OCI-LY3 (cell line): ENCODE results near the gene SERINC5.

Experiments
- H2AFZ ChIP-seq: fragments of 200-600, 300-600 bp; shearing (Covaris generic); 2 replicates; pipeline ENCODE4 v1.6.0; 2014; ENCODE audit warnings: antibody characterized with exemption, low read depth, low read length
- H3K27ac ChIP-seq: fragments of 200-600, 300-600 bp; sonication (generic); 2 replicates; pipeline ENCODE4 v1.5.1; 2014; ENCODE audit warnings: mild to moderate bottlenecking, low read length, moderate library complexity, mixed read lengths
- H3K27me3 ChIP-seq: fragments of 200-600, 300-600 bp; sonication (generic); 2 replicates; pipeline ENCODE4 v1.6.1; 2014; ENCODE audit warnings: low read depth, low read length, mixed read lengths
- H3K36me3 ChIP-seq: fragments of 200-600, 300-600 bp; sonication (generic); replicated peaks from 2 replicates; pipeline ENCODE3; 2014; ENCODE audit warnings: low read depth, low read length, mixed read lengths
- H3K4me1 ChIP-seq: fragments of 300-600, 200-600 bp; sonication (generic); 2 replicates; pipeline ENCODE4 v1.6.1; 2014; ENCODE audit warnings: low read length, mixed read lengths
- H3K4me2 ChIP-seq: fragments of 200-600, 300-600 bp; sonication (generic); 2 replicates; pipeline ENCODE4 v1.6.1; 2014; ENCODE audit warnings: low read length, mixed read lengths
- H3K4me3 ChIP-seq: fragments of 300-600, 200-600 bp; sonication (generic); 2 replicates; pipeline ENCODE4 v1.5.1; 2014; ENCODE audit warnings: antibody characterized with exemption, mild to moderate bottlenecking, low read length, moderate library complexity
- H3K79me2 ChIP-seq: fragments of 300-600, 200-600 bp; shearing (Covaris generic); 2 replicates; pipeline ENCODE4 v1.6.1; 2014; ENCODE audit warnings: mild to moderate bottlenecking, low read length, mixed read lengths
- H3K9ac ChIP-seq: fragments of 300-600, 200-600 bp; shearing (Covaris generic); 2 replicates; pipeline ENCODE4 v1.6.0; 2014; ENCODE audit warnings: mild to moderate bottlenecking, low read length, moderate library complexity
- H3K9me3 ChIP-seq: fragments of 200-600, 300-600 bp; shearing (Covaris generic); 2 replicates; pipeline ENCODE4 v1.6.1; 2014; ENCODE audit warnings: low read length, mixed read lengths; ENCODE audit not compliant: insufficient read depth
- H4K20me1 ChIP-seq: fragments of 200-600, 300-600 bp; sonication (generic); 2 replicates; pipeline ENCODE4 v1.6.1; 2016; ENCODE audit warnings: low read length, mixed read lengths; ENCODE audit not compliant: insufficient read depth
- EZH2phosphoT487 ChIP-seq: fragments of 200-600 bp; shearing (Covaris generic); IDR thresholded peaks from 2 replicates; pipeline ENCODE4 v1.6.1; 2018; ENCODE audit warnings: antibody characterized with exemption, mixed run types, low read depth
- TF ChIP-seq, protein P1 (sequence below): fragments of 200-600, 300-600 bp; sonication (generic); IDR thresholded peaks from 2 replicates; pipeline ENCODE4 v1.5.1; 2014; ENCODE audit warnings: antibody characterized with exemption, low read length, low read depth

The SERINC5 gene

DNA sequence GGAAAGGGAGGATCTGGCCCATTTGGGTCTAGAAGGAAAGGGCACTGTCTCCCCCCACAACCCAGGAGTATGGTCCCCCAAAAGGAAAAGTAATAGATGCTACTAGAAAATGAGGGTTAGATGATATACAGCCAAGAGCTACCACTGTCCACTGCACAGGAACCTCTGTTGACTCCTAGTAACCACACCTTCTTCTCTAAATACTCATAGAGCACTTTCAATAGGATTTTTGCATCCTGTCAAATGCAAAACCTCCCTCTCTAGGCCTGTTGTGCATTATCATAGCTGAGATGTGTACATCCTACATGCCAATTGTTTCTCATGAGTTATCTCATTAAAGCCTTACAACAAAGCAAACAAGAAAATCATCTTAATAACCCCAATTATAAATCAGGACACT, 153.9 kb downstream of the SERINC5 start:
- TF ChIP-seq EZH2phosphoT487: no peak
- TF ChIP-seq, protein P1, sequence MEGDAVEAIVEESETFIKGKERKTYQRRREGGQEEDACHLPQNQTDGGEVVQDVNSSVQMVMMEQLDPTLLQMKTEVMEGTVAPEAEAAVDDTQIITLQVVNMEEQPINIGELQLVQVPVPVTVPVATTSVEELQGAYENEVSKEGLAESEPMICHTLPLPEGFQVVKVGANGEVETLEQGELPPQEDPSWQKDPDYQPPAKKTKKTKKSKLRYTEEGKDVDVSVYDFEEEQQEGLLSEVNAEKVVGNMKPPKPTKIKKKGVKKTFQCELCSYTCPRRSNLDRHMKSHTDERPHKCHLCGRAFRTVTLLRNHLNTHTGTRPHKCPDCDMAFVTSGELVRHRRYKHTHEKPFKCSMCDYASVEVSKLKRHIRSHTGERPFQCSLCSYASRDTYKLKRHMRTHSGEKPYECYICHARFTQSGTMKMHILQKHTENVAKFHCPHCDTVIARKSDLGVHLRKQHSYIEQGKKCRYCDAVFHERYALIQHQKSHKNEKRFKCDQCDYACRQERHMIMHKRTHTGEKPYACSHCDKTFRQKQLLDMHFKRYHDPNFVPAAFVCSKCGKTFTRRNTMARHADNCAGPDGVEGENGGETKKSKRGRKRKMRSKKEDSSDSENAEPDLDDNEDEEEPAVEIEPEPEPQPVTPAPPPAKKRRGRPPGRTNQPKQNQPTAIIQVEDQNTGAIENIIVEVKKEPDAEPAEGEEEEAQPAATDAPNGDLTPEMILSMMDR: no peak
- Histone ChIP-seq H3K4me1 (no peaks in the 10 kb centered on the region), H3K9me3 (no peaks in the 10 kb centered on the region)

DNA sequence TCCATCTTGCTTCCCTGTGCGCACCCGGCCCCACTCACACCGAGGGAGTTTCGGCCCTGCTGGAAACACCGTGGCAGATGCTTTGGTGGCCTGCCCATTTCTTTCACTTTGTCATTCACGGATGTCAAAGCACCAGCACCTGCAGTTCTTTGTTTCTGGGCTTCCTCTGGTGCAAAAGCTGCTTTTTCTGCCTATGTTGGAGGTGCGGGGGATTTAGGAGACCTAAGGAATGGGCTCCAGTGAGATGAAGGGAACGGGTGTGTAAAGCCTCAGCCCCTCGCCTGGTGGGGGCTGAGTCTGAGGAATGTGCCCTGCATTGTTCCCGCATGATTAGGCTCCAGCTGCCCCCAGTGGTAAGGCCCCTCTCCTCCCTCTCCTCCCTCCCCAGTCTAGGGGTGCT, 158.4 kb downstream of the SERINC5 start:
- no peaks in the 10 kb centered on the region for H3K36me3 ChIP-seq
- H3K4me2 ChIP-seq: no peak overlapping the region
- H3K27ac ChIP-seq: no peak overlapping the region
- H3K9me3 ChIP-seq: no peaks in the 10 kb centered on the region
- H3K4me3 ChIP-seq: no peak overlapping the region
- H2AFZ ChIP-seq: no peak overlapping the region
- no peaks in the 10 kb centered on the region for H4K20me1 ChIP-seq
- TF ChIP-seq, protein P1: no peak
- no peak for TF ChIP-seq EZH2phosphoT487
- no peak overlapping the region for H3K9ac ChIP-seq
- H3K79me2 ChIP-seq: no peaks in the 10 kb centered on the region
- H3K4me1 ChIP-seq: no peaks in the 10 kb centered on the region
- no peaks in the 10 kb centered on the region for H3K27me3 ChIP-seq

More for the DNA sequence above, 153.9 kb downstream of the SERINC5 start:
- H3K9ac ChIP-seq: no peak overlapping the region
- no peaks in the 10 kb centered on the region for H3K36me3 ChIP-seq
- no peak overlapping the region for H3K27ac ChIP-seq
- no peaks in the 10 kb centered on the region for H4K20me1 ChIP-seq
- H3K27me3 ChIP-seq: no peaks in the 10 kb centered on the region
- no peak overlapping the region for H3K4me3 ChIP-seq
- no peak overlapping the region for H2AFZ ChIP-seq
- H3K79me2 ChIP-seq: no peaks in the 10 kb centered on the region
- H3K4me2 ChIP-seq: no peak overlapping the region

DNA sequence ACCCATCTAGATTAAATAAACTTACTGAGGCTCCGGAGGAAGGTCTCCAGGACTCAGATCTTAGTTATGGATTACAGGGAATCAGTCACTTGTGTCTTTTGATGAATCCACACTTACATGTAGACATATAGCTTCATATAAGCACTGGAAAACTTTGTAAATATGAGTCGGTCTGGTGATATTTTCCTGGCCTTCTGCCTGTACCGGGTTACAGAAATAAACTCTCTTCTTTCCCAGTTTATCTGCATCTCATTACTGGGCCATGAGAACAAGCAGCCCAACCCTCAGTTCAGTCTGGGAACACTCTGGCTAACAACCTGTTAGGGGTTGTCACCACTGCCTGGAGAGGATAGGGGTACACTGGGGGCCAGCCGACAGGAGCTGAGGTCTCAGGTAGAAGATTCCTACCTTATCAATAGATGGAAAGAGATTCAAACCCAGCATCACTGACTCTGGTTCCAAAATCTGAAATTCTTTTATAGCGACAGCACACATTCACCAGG, 161.6 kb downstream of the SERINC5 start:
- Histone ChIP-seq H2AFZ (no peak overlapping the region), H3K4me2 (no peak overlapping the region), H3K9me3 (no peaks in the 10 kb centered on the region), H3K27me3 (no peaks in the 10 kb centered on the region), H3K4me1 (no peaks in the 10 kb centered on the region), H3K36me3 (no peaks in the 10 kb centered on the region), H4K20me1 (no peaks in the 10 kb centered on the region), H3K79me2 (no peaks in the 10 kb centered on the region), H3K27ac (no peak overlapping the region), H3K9ac (no peak overlapping the region), H3K4me3 (no peak overlapping the region)
- TF ChIP-seq EZH2phosphoT487: no peak
- TF ChIP-seq, protein P1: no peak

DNA sequence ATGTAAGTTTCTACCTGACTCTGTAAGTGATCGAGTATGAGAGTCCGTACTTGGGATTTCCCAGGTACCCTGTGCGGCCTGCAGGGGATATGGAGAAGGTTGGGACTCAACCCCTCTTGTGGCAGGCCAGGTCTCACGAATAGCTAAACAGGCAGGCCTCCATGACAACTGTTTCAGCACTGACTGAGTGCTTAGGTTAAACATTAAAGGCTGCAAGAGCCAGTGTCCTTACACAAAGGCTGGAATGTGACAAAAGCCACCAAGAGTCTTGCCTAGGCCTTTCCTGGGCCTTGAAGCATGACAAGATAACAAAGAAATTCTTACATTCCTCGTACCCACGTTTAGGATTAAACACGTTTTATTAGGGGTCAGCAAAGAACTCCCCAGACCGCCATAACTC, 162.1 kb downstream of the SERINC5 start:
- Histone ChIP-seq H3K9me3 (no peaks in the 10 kb centered on the region), H3K27me3 (no peaks in the 10 kb centered on the region), H3K27ac (no peak overlapping the region), H4K20me1 (no peaks in the 10 kb centered on the region), H3K9ac (no peak overlapping the region), H3K79me2 (no peaks in the 10 kb centered on the region), H2AFZ (no peak overlapping the region), H3K36me3 (no peaks in the 10 kb centered on the region), H3K4me1 (no peaks in the 10 kb centered on the region), H3K4me3 (no peak overlapping the region), H3K4me2 (no peak overlapping the region)
- TF ChIP-seq, protein P1: no peak
- TF ChIP-seq EZH2phosphoT487: no peak
